Liver (tissue), 3 donors: Measurements from ENCODE around the gene DIO1.

ENCODE experiments used
- EGR1 ChIP-seq, 2 donors: IDR thresholded peaks; 2 replicates each; pipeline ENCODE4 v1.6.1; 2016 to 2018; ENCODE audit warnings: antibody characterized with exemption in 2 of 2, low read depth in 2 of 2
- GABPA ChIP-seq, 2 donors: IDR thresholded peaks in 1 of 2; conservative IDR thresholded peaks in 1 of 2; 2 replicates each; pipeline ENCODE4 v1.6.1; 2016; ENCODE audit warnings: antibody characterized with exemption in 2 of 2, mild to moderate bottlenecking in 1 of 2, moderate library complexity in 1 of 2
- HNF4A ChIP-seq, 2 donors: conservative IDR thresholded peaks; 2 replicates each; pipeline ENCODE4 v1.6.1; 2016; ENCODE audit warnings: antibody characterized with exemption in 2 of 2, mild to moderate bottlenecking in 2 of 2
- JUND ChIP-seq, 2 donors: IDR thresholded peaks; 2 replicates each; pipeline ENCODE4 v1.6.1; 2016; ENCODE audit warnings: antibody characterized with exemption in 2 of 2
- RAD21 ChIP-seq, 2 donors: IDR thresholded peaks; 2 replicates each; pipeline ENCODE4 v1.6.1; 2016; ENCODE audit warnings: antibody characterized with exemption in 2 of 2, mild to moderate bottlenecking in 2 of 2
- RXRA ChIP-seq, 2 donors: IDR thresholded peaks; 2 replicates each; pipeline ENCODE4 v1.6.1; 2017 to 2018; ENCODE audit warnings: antibody characterized with exemption in 2 of 2, mild to moderate bottlenecking in 1 of 2
- SP1 ChIP-seq: IDR thresholded peaks from 2 replicates; pipeline ENCODE4 v1.6.1; 2018; ENCODE audit warnings: antibody characterized with exemption, mild to moderate bottlenecking
- TAF1 ChIP-seq: conservative IDR thresholded peaks from 2 replicates; pipeline ENCODE4 v1.6.1; 2016; ENCODE audit warnings: antibody characterized with exemption, mild to moderate bottlenecking
- YY1 ChIP-seq: IDR thresholded peaks from 2 replicates; pipeline ENCODE4 v1.6.1; 2016; ENCODE audit warnings: antibody characterized with exemption, mild to moderate bottlenecking
- TF ChIP-seq, protein P1 (sequence below): fragments of 150-350 bp; IDR thresholded peaks from 2 replicates; pipeline ENCODE4 v1.5.1; 2017; ENCODE audit warnings: improper control_type of control experiment, low read depth, low read length; ENCODE audit not compliant: missing input control
- TF ChIP-seq, protein P2 (sequence below): IDR thresholded peaks from 2 replicates; pipeline ENCODE4 v1.6.1; 2016; ENCODE audit warnings: antibody characterized with exemption, mild to moderate bottlenecking
- TF ChIP-seq, protein P3 (sequence below): IDR thresholded peaks from 2 replicates; pipeline ENCODE4 v1.6.1; 2016; ENCODE audit warnings: antibody characterized with exemption
- TF ChIP-seq, protein P4 (sequence below): IDR thresholded peaks from 2 replicates; pipeline ENCODE4 v1.6.1; 2016; ENCODE audit warnings: antibody characterized with exemption
- TF ChIP-seq, protein P5 (sequence below): IDR thresholded peaks from 2 replicates; pipeline ENCODE4 v1.6.1; 2016; ENCODE audit warnings: antibody characterized with exemption
- donor health status: healthy.
- donor health status: healthy.

DNA sequence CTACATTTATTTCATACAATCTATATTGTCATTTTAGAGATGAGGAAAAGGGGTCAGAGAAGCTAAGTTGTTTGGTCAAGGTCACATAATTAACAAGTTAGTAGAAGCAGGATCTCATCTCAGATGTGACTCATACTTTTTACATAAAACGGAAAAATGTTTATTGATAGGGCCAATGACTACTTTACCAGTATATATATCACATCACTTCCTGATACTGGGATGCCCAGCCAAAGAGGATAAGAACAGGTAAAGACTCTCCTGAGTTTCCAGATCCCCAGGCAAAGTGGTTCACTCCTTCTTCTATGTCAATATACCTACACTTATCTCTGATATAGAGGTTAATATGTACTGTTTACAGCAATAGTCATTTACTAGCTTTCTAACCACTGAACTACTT, 25.4 kb upstream of the DIO1 start:
- TF ChIP-seq, protein P1, sequence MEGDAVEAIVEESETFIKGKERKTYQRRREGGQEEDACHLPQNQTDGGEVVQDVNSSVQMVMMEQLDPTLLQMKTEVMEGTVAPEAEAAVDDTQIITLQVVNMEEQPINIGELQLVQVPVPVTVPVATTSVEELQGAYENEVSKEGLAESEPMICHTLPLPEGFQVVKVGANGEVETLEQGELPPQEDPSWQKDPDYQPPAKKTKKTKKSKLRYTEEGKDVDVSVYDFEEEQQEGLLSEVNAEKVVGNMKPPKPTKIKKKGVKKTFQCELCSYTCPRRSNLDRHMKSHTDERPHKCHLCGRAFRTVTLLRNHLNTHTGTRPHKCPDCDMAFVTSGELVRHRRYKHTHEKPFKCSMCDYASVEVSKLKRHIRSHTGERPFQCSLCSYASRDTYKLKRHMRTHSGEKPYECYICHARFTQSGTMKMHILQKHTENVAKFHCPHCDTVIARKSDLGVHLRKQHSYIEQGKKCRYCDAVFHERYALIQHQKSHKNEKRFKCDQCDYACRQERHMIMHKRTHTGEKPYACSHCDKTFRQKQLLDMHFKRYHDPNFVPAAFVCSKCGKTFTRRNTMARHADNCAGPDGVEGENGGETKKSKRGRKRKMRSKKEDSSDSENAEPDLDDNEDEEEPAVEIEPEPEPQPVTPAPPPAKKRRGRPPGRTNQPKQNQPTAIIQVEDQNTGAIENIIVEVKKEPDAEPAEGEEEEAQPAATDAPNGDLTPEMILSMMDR, result no peak
- TF ChIP-seq SP1, result no peak
- TF ChIP-seq, protein P2, sequence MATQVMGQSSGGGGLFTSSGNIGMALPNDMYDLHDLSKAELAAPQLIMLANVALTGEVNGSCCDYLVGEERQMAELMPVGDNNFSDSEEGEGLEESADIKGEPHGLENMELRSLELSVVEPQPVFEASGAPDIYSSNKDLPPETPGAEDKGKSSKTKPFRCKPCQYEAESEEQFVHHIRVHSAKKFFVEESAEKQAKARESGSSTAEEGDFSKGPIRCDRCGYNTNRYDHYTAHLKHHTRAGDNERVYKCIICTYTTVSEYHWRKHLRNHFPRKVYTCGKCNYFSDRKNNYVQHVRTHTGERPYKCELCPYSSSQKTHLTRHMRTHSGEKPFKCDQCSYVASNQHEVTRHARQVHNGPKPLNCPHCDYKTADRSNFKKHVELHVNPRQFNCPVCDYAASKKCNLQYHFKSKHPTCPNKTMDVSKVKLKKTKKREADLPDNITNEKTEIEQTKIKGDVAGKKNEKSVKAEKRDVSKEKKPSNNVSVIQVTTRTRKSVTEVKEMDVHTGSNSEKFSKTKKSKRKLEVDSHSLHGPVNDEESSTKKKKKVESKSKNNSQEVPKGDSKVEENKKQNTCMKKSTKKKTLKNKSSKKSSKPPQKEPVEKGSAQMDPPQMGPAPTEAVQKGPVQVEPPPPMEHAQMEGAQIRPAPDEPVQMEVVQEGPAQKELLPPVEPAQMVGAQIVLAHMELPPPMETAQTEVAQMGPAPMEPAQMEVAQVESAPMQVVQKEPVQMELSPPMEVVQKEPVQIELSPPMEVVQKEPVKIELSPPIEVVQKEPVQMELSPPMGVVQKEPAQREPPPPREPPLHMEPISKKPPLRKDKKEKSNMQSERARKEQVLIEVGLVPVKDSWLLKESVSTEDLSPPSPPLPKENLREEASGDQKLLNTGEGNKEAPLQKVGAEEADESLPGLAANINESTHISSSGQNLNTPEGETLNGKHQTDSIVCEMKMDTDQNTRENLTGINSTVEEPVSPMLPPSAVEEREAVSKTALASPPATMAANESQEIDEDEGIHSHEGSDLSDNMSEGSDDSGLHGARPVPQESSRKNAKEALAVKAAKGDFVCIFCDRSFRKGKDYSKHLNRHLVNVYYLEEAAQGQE, result no peak
- TF ChIP-seq EGR1 (IDR thresholded peaks at IDR 0.05; ENCODE audit: low read depth in 2 of 2), result no peak
- no peak for TF ChIP-seq RAD21 (IDR thresholded peaks at IDR 0.05)
- TF ChIP-seq, protein P3, sequence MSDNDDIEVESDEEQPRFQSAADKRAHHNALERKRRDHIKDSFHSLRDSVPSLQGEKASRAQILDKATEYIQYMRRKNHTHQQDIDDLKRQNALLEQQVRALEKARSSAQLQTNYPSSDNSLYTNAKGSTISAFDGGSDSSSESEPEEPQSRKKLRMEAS, result no peak
- TF ChIP-seq HNF4A (conservative IDR thresholded peaks at IDR 0.05), result no peak
- TF ChIP-seq GABPA (IDR thresholded peaks at IDR 0.05 in 1 of 2, conservative IDR thresholded peaks at IDR 0.05 in 1 of 2), result no peak
- TF ChIP-seq YY1, result no peak
- no peak for TF ChIP-seq TAF1
- TF ChIP-seq, protein P4, sequence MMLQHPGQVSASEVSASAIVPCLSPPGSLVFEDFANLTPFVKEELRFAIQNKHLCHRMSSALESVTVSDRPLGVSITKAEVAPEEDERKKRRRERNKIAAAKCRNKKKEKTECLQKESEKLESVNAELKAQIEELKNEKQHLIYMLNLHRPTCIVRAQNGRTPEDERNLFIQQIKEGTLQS, result no peak
- TF ChIP-seq, protein P5, sequence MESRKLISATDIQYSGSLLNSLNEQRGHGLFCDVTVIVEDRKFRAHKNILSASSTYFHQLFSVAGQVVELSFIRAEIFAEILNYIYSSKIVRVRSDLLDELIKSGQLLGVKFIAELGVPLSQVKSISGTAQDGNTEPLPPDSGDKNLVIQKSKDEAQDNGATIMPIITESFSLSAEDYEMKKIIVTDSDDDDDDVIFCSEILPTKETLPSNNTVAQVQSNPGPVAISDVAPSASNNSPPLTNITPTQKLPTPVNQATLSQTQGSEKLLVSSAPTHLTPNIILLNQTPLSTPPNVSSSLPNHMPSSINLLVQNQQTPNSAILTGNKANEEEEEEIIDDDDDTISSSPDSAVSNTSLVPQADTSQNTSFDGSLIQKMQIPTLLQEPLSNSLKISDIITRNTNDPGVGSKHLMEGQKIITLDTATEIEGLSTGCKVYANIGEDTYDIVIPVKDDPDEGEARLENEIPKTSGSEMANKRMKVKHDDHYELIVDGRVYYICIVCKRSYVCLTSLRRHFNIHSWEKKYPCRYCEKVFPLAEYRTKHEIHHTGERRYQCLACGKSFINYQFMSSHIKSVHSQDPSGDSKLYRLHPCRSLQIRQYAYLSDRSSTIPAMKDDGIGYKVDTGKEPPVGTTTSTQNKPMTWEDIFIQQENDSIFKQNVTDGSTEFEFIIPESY, result no peak
- no peak for TF ChIP-seq JUND (IDR thresholded peaks at IDR 0.05)
- TF ChIP-seq RXRA (IDR thresholded peaks at IDR 0.05), result no peak
